Erythroblast (primary cell): Measurements from ENCODE around the gene KIAA0753.

Experiments
- GATA1 ChIP-seq: IDR thresholded peaks from 2 replicates; pipeline ENCODE4 v1.6.1; 2011; ENCODE audit warnings: low read depth, mild to moderate bottlenecking, control low read depth, low read length, moderate library complexity
- POLR2A ChIP-seq: IDR thresholded peaks from 2 replicates; pipeline ENCODE4 v1.6.1; 2011; ENCODE audit warnings: mild to moderate bottlenecking, low read length

- TF ChIP-seq POLR2A = no peak
- TF ChIP-seq GATA1 = no peak
Measured at GRCh38 chr17:6603744-6604325, 36.7 kb downstream of the KIAA0753 start.
